Measurements from ENCODE around the gene SELENOH.
"Not testable (repeated sequence)": the region's sequence is repeated elsewhere in the genome, so short reads cannot be mapped to it uniquely, and the experiment has no call there.

SELENOH gene, protein sequence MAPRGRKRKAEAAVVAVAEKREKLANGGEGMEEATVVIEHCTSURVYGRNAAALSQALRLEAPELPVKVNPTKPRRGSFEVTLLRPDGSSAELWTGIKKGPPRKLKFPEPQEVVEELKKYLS

DNA sequence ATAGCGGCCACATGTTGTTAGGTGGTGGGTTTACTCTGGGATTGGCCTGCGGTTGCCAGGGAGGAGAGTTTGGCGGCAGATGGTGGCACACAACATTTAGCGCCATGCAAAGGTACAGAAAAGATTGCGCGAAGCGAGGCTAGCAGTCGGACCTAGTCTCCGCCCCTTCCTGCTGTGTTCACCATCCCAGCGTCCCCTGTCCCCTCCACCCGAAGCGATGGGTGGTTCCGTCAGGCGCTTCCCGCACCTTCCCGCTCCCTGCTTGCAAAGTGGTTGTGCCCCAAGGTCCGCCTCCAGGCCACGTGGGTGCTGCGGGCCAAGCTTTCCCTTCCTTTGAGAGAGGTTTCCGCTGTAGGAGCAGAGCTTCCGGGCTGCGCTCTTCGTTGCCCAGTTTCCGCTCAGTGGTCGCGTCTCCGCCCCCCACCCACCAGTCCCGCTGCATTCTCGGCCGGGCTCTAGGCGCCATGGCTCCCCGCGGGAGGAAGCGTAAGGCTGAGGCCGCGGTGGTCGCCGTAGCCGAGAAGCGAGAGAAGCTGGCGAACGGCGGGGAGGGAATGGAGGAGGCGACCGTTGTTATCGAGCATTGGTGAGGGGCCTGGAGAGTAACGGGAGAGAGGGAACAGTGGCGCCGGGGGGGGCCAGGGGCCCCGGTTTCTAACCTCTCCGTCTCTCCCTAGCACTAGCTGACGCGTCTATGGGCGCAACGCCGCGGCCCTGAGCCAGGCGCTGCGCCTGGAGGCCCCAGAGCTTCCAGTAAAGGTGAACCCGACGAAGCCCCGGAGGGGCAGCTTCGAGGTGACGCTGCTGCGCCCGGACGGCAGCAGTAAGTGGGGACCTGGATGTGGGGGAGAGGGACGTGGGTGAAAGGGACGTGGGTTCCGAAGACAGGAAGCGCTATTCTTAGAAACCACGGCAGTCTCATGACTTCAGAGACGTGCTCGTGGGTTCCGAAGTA lies at the start of gene SELENOH:
TSS of gene SELENOH (plus strand) at position 360 of the 955 bp plus-strand sequence. CDS start at position 465, 105 bp downstream.
- DNase-seq, result peak; percentile 96 to 97

DNA sequence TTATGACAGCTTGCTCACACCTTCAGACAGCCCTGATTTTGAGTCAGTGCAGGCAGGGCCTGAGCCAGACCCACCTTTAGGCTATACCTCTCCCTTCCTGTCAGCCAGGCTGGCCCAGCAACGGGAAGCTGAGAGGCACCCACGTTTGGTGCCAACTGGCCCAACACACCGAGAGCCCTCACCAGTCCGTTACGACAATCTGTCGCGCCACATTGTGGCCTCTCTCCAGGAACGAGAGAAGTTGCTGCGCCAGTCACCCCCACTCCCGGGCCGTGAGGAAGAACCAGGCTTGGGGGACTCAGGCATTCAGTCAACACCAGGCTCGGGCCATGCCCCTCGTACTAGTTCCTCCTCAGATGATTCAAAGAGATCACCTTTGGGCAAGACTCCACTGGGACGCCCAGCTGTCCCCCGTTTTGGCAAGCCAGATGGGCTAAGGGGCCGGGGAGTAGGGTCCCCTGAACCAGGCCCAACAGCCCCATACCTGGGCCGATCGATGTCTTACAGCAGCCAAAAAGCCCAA lies 42.4 kb upstream of the SELENOH start:
- DNase-seq, result no peak

DNA sequence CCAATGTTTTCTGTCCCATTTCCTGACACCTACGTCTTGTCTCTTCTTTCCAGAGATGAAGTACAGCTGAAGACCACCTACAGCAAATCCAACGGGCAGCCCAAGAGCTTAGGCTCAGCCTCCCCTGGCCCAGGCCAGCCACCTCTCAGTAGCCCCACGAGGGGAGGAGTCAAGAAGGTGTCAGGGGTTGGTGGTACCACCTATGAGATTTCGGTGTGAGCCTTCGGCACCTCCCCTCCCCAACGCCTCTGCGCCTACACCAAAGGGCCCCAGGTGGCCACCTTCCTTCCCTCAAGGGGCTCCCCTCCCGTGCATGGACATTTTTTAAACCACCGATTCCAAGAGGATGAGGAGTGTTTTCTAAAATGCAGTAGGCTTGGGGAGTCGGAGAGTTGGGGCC lies 41.5 kb upstream of the SELENOH start:
- DNase-seq, result no peak

DNA sequence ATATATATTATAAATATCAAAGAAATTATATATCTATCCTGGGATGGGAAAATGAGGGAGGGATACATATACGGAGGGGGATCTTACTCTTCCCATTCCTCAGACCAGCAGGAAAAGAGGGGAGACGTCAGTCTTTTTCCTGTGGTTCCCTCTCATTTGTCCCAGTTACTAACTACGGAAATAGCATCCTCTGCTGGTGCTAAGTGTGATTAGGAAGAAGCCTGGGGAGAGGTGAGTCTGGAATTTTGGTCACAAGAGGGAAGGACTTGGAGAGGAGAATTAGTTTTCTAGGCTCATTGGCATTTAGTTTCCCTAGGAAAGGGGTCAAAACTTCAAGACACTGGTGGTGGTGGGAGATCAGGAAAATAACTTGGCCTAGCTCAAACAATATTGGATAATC lies 40.9 kb upstream of the SELENOH start:
- no peak for DNase-seq

DNA sequence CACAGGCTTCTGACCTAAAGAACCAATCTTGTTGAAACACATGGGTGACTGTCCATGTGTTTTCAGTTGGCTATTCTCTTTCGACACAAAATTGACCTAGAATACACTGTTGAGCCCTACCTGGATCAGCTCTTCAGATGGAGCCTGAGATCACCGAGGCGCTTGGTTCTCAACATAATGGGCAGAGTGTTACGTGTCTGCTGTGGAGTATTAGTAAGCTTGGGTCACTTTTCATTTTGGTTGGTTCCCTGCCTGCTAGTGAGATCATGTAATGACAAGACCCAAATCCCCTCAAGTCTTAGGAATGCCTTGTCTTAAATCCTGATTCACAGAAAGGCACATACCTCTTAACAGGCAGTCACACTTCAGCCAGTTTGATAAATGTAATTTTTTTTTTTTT lies 38.0 kb upstream of the SELENOH start:
- DNase-seq, result no peak

DNA sequence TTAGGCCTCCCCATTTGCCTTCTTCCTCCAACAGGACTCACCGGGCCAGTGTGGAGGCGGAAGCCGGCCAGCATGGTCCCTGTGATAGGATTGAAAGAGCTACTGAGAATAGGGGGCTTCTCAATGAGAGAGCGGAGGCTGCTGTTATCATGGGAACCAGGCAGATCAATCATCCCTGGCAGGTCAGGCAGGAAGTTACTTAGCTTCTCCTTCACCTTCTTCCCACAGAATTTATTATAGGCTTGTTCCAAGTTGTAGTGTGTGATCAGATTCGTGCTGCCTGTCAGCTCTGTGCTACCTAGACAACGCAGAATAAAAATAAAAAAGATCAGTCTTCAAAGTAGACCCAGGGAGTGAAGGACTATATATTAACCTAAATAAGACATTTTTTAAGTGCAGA lies 36.4 kb upstream of the SELENOH start:
- DNase-seq, result no peak

DNA sequence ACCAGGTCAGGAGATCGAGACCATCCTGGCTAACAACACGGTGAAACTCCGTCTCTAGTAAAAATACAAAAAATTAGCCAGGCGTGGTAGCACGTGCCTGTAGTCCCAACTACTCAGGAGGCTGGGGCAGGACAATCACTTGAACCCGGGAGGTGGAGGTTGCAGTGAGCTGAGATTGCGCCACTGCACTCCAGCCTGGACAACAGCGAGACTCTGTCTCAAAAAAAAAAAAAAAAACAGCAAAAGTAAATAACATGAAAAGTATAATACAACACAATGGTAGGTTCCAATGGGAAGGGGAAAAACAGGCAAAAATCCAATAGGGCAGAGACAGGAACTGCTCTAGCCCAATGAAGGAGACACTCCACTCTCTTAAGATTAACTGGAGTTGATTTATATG lies 35.9 kb upstream of the SELENOH start:
- DNase-seq, result not testable (repeated sequence)

DNA sequence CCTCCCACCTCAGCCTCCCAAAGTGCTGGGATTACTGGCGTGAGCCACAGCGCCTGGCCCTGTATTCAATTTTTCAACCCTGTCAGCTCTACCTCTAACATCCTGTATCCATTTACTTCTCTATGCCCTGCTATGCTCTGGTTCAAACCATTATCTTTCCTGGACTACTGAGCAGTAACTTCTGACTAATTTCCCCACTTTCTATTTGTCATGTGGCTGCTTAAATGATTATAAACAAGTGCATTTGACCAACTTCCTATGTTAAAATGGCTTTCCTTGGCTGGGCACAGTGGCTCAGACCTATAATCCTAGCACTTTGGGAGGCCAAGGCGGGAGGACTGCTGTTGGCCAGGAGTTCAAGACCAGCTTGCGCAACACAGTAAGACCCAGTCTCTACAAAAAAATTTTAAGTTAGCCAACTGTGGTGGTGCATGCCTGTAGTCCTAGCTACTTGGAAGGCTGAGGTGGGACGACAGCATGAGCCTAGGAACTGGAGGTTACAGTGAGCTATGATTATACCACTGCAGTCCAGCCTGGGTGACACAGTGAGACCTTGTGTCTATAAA lies 31.4 kb upstream of the SELENOH start:
- no peak for DNase-seq

DNA sequence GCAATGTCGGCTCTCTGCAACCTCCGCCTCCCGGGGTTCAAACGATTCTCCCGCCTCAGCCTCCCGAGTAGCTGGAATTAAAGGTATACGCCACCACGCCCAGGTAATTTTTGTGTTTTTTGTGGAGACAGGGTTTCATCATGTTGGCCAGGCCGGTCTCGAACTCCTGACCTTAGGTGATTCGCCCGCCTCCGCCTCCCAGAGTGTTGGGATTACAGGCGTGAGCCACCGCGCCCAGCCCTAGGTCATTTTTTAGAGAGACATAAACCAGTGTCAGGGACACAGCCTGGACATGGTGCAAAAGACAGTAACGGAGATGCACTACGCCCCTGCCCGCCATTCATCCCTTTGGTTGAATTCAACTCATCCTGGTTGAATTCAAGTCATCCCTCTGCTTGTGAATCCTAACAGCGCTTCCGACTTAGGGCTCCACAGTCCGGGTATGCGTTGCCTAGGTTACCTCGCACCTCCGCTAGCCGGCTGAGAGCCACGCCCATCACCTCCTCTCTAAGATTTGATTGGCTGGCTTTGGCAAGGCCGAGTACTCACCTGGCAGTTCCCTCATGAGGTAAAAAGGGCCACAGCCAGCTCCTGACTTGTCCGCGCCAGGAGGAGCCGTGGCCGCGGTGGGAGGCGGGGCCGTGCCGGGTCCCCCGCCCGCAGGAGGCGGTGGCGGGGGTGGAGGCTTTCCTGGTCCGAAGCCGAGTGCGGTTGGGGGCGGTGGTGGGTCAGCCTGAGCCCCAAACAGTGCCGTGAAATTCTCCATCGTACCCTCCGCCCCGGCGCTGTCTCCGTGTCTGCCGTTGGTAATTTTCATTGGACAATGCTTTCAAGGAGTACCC lies 29.7 kb upstream of the SELENOH start, which contains the start of gene MED19:
TSS of gene MED19 (minus strand) at position 802 of the 842 bp plus-strand sequence. CDS start at position 766, 36 bp downstream.
- DNase-seq, result peak; percentile 65 to 80

DNA sequence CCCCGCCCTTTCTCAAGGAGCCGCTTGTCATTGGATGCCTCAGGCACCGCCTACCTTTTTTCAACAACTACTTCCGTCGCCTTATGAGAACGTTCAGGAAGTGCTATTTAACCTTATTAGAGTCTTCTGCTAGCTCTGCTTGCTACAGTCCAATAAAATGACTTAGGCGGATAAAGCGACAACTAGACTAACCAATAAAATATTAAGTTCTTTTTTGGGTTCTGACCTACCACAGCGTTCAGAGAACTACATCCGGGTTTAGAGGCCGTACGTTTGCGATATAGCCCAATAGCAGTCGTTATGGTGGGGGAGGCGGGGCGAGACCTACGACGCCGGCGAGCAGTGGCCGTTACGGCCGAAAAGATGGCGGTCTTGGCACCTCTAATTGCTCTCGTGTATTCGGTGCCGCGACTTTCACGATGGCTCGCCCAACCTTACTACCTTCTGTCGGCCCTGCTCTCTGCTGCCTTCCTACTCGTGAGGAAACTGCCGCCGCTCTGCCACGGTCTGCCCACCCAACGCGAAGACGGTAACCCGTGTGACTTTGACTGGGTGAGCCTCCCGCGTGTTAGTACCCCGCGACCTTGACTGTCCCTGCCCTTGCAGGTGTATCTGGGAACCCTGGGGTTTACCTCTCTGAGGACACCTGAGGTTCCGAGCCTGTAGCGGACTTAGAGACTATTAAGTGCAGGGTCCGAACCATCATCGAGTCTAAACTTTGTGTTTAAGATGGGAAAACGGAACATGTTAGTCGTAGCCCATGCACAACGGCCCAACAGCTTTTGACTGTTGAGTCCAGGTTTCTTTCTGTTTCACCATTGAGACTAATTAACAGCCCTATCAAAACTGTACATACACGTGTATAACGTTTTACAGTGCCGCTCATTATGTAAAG lies 28.8 kb upstream of the SELENOH start, which contains the start of gene TMX2:
TSS of gene TMX2 (plus strand) at position 338 of the 895 bp plus-strand sequence. CDS start at position 364, 26 bp downstream.
- DNase-seq, result peak; percentile 94 to 99

DNA sequence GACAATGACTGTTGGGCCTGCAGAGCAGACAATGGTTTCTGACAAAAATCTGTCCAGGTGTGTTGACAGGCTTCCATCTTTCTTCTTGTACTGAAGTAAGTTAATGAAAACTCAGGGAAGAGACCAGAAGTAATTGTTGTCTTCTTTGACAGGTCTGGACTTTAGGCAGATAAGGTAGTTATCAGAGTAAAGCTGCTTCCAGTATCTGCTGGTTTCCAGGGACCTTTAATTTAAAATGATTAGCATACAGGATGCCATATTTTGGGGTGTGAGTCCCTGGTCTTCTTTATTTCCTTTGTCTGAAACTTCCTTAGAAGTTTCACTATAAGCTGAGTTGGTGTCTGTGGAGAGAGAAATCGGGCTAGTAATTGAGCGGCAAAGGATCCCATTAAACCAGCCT lies 27.5 kb upstream of the SELENOH start:
- no peak for DNase-seq

DNA sequence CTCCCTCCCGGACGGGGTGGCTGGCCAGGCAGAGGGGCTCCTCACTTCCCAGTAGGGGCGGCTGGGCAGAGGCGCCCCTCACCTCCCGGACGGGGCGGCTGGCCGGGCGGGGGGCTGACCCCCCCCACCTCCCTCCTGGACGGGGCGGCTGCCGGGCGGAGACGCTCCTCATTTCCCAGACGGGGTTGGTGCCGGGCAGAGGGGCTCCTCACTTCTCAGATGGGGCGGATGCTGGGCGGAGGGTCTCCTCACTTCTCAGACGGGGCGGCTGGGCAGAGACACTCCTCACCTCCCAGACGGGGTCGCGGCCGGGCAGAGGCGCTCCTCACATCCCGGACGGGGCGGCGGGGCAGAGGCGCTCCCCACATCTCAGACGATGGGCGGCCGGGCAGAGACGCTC lies 24.6 kb upstream of the SELENOH start:
- DNase-seq, result not testable (repeated sequence)

DNA sequence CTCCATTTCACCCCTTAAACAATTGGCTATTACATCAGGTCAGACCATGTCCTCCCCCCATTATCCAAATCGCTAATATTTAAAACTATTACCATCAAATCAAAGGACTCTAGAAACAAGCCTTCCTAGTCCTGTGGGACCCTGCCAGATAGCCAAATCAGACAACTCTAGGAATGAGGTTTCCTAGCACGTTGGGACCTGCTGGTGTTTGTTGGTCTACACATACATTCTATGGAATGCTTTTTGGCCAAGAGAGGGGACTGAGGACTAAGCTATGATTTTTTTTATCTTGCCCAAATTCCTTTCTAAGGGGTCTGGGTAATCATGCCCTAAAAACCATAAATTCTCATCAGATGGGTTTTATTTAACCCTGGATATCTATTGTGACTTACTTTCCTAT lies 14.1 kb upstream of the SELENOH start:
- no peak for DNase-seq

DNA sequence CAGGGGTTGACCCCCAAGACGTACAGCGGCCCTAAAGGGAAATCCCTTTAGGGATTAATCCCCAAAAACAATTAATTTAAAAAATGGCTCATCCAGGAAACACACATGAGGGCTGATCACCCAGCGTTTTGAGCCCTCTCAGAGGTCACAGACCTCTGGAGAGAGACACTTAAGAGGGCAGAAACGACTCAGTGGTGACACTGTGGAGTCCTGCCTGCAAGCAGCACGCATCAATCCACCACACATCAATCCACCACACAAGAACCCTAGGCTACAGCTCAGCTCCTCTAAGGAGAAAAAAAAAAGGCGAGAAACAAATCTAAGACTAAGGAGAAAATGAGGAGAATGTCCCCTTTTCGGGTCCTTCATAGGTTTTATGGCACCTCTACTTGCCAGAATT lies 12.5 kb upstream of the SELENOH start:
- no peak for DNase-seq

DNA sequence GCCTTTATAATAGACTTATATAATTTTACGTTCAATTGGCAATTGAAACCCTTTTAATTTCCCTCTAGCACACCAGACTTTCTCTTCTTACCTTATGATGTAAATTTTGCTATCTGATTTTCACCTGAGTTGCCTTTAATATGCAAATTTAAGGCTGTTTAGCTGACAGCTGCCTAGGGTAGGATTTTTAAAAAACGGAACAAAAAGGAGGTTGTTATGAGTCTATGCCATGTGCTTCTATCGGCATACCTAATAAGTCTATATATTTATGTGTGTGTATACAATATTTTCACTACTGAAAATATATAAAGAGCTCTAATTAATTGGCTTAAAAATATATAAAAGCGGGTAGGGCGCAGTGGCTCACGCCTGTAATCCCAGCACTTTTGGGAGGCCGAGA lies 11.8 kb upstream of the SELENOH start:
- no peak for DNase-seq

DNA sequence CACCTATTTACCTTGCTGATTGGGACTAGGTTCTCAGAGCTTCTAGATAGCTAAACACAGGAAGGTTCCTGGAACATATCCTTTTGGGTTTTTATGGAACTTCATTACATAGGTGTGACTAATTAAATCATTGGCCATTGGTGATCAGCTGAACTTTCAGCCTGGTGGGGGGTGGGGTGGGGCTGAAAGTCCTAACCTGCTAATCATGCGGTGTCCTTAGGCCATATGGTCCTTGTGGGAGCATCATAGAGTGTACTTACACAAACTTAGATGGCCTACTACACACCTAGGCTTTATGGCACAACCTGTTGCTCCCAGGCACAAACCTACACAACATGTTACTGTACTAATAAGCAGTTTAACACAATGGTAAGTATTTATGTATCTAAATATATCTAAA lies 8.6 kb upstream of the SELENOH start:
- no peak for DNase-seq

DNA sequence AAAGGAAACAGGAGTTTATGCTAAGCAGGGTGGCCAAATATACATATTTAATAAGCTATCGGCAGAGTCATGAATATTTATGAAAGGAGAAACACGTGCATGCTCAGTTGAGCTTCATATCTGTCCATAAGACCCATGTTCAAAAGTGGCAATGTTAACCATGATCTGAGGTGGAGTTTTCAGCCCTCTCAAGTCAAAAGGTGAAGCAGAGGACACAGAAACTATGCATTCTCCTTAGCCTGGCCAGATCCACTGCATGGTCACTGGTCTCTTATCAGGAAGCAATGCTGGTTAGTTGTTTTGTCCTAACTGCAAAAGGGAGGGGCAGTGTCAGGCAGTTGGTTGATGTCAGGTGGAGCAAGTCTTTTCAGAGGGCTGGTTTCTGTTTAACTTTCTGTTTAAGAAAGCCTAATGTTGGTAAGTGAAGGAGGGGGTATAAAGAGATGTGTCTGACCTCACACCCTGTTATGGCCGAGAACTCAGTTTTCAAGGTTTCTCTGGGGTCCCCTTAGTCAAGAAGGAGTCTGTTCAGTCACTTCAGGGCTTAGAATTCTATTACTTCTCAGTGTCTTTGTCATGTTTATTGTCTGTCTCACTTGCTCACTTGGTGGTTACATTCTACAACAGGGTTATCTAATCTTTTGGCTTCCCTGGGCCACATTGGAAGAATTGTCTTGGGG lies 5.5 kb upstream of the SELENOH start:
- no peak for DNase-seq

DNA sequence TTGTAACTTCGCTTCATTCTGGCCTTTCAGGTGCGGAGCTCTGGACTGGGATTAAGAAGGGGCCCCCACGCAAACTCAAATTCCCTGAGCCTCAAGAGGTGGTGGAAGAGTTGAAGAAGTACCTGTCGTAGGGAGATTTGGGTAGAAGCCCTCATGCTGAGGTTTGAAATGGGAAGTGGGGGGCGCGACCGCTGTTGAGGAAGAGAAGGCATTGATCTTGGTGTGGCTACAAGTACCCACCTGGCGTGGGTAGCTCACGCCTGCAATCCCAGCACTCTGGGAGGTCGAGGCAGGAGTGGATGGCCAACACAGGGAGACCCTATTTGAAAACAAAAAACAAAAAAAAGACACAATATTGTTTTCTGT lies 779 bp downstream of the SELENOH start:
- DNase-seq, result no peak

DNA sequence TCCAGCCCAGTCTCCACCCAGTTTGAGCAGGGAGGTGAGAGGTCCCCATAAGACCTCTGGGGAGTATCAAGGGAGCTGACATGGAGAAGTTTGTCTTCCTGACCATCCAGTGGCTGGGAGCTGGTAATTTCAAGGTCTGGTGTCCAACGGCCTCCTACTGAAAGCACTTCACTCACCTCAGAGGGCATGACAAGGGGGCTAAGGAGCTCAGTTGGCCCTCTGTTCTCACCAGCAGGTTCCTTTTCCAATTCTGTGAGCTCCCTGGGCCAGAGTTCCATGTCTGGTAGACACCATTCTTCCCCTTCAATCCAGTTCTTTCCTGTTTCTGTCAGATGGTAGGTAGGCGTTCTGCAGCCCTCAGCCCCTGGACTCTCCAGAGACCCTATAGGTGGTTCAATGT lies 3.1 kb downstream of the SELENOH start:
- no peak for DNase-seq

DNA sequence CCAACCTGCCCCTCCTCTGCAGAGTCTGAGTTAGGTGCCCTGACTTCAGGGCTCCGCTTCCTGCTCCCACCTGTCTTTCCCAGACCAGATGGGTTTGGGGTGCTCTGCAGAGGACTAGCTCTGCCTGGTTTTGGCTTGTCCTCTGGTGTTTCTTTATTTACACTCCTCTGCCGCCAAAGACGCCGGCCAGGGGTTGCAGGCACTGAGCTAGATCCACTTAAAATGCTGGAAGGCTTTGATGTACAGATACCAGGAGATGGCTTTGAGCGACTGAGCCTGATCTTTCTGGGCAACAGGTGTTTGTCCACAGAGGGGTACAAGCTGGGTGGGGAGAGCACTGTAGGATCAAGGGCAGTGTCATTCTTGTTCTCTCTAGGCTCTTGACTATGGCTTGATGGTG lies 3.9 kb downstream of the SELENOH start:
- DNase-seq, result no peak

DNA sequence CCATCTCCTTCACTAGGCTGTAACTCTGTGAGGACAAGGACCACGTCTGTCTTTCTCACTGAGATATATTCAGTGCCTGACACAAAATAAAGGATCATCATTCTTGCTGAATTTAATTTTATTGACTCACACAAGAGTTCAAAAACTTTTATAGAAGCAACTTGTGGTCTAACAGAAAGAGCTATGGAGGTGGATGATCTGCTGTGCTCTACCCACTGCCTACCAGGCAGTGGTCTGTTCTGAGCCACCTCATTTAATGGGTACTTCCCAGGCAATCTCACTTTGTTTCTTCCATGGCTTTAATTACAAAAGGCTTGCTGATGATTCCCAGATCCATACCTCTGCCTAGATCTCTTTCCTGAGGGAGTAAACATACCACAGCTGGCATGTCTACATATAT lies 5.6 kb downstream of the SELENOH start:
- DNase-seq, result no peak

Measured in NCI-H524 (cell line).